B cell (primary cell): ENCODE data around the gene DCDC2B. TPM values are rescaled to one million over a fixed set of nuclear protein-coding genes. Genes with fewer than 3 reads are reported as not detected.

ENCODE experiments used
- ATAC-seq: fragments of 200-7000 bp; cut with Tn5 transposase; one replicate; pipeline ENCODE4 v1.10.0; 2021; ENCODE audit warnings: low read depth, mild to moderate bottlenecking, moderate number of reproducible peaks, moderate library complexity
- CTCF ChIA-PET: fragments of 350-600 bp; sonication (Branson Sonifier 250); formaldehyde crosslinking; loops from one replicate; lab custom pipeline; 2021; ENCODE audit warnings: antibody characterized with exemption, inconsistent platforms; lab: Charles Lee
- POLR2A ChIA-PET: fragments of 350-600 bp; sonication (Branson Sonifier 250); formaldehyde crosslinking; loops from one replicate; lab custom pipeline; 2021; ENCODE audit warnings: antibody characterized with exemption; lab: Charles Lee
- DNase-seq: peaks from one replicate; pipeline ENCODE4 v3.0.0; 2013
- H2AFZ ChIP-seq: 2 replicates; pipeline ENCODE4 v1.6.1; 2012; ENCODE audit warnings: mild to moderate bottlenecking, low read depth, low read length; ENCODE audit not compliant: insufficient read depth, poor library complexity, severe bottlenecking
- H3K27ac ChIP-seq, 2 donors: 1 replicate in 1 of 2; 2 replicates in 1 of 2; pipeline ENCODE4 v1.5.1; 2012 to 2013; ENCODE audit warnings: low read length in 2 of 2, mild to moderate bottlenecking in 2 of 2, moderate library complexity in 1 of 2
- H3K27me3 ChIP-seq, 4 experiments: fragments of 200-600 bp in 1 of 4; sonication (generic) in 1 of 4; replicated peaks in 1 of 4; 1 replicate in 2 of 4; 2 replicates in 2 of 4; pipeline versions ENCODE4 v1.6.1 to v1.7.0; 2013 to 2016; ENCODE audit warnings: low read length in 3 of 4, mild to moderate bottlenecking in 2 of 4, mixed read lengths in 1 of 4, moderate library complexity in 1 of 4; ENCODE audit not compliant: insufficient read depth in 4 of 4, control insufficient read depth in 3 of 4; ENCODE audit errors: control extremely low read depth in 1 of 4
- H3K36me3 ChIP-seq, 2 experiments: replicated peaks in 1 of 2; 1 replicate in 1 of 2; 2 replicates in 1 of 2; pipeline versions ENCODE4 v1.6.1 to v1.7.1; 2013; ENCODE audit warnings: low read length in 1 of 2; ENCODE audit not compliant: insufficient read depth in 2 of 2, control insufficient read depth in 1 of 2; ENCODE audit errors: control extremely low read depth in 1 of 2, extremely low read depth in 1 of 2
- H3K4me1 ChIP-seq, 2 donors: fragments of 200-600 bp in 1 of 2; sonication (generic) in 1 of 2; 1 replicate in 1 of 2; 2 replicates in 1 of 2; pipeline versions ENCODE4 v1.5.1 to v1.6.1; 2013 to 2017; ENCODE audit warnings: low read length in 2 of 2; ENCODE audit not compliant: control insufficient read depth in 2 of 2, insufficient read depth in 2 of 2
- H3K4me2 ChIP-seq: replicated peaks from 2 replicates; pipeline ENCODE3; 2012; ENCODE audit warnings: mild to moderate bottlenecking, low read depth, low read length; ENCODE audit not compliant: poor library complexity, severe bottlenecking
- H3K4me3 ChIP-seq, 5 experiments: fragments of 200-600 bp in 1 of 5; sonication (generic) in 1 of 5; 1 replicate in 3 of 5; 2 replicates in 2 of 5; pipeline versions ENCODE4 v1.5.1 to v1.7.0; 2011 to 2016; ENCODE audit warnings: low read length in 4 of 5, mild to moderate bottlenecking in 4 of 5, low read depth in 2 of 5, control low read depth in 1 of 5, moderate library complexity in 1 of 5; ENCODE audit not compliant: insufficient read depth in 1 of 5; ENCODE audit errors: control extremely low read depth in 1 of 5, extremely low read depth in 1 of 5
- H3K79me2 ChIP-seq: fragments of 200-600 bp; sonication (generic); one replicate; pipeline ENCODE4 v1.6.0; 2016; ENCODE audit warnings: low read length; ENCODE audit not compliant: control insufficient read depth, insufficient read depth
- H3K9ac ChIP-seq: fragments of 200-600 bp; sonication (generic); 2 replicates; pipeline ENCODE4 v1.6.1; 2017; ENCODE audit warnings: mild to moderate bottlenecking, low read length, moderate library complexity
- H3K9me3 ChIP-seq, 3 donors: one replicate each; pipeline versions ENCODE4 v1.6.1 to v1.7.1; 2013; ENCODE audit warnings: low read length in 2 of 3; ENCODE audit not compliant: control insufficient read depth in 2 of 3, insufficient read depth in 1 of 3; ENCODE audit errors: control extremely low read depth in 1 of 3
- H4K20me1 ChIP-seq: 2 replicates; pipeline ENCODE4 v1.6.0; 2012; ENCODE audit warnings: mild to moderate bottlenecking, low read length; ENCODE audit not compliant: insufficient read depth, control insufficient read depth, poor library complexity, severe bottlenecking
- H3K27ac Mint-ChIP-seq: one replicate; pipeline ENCODE4 v1.8.0; 2021; ENCODE audit warnings: mixed read lengths
- H3K27me3 Mint-ChIP-seq: one replicate; pipeline ENCODE4 v1.8.0; 2021; ENCODE audit warnings: mixed read lengths
- H3K4me1 Mint-ChIP-seq: one replicate; pipeline ENCODE4 v1.8.0; 2021; ENCODE audit warnings: mixed read lengths
- H3K4me3 Mint-ChIP-seq: one replicate; pipeline ENCODE4 v1.8.0; 2021; ENCODE audit warnings: mixed read lengths
- H3K9me3 Mint-ChIP-seq: one replicate; pipeline ENCODE4 v1.8.0; 2022; ENCODE audit warnings: mixed read lengths; ENCODE audit not compliant: insufficient read depth
- CTCF ChIP-seq: fragments of 200-600 bp; IDR thresholded peaks from one replicate; pipeline ENCODE4 v1.8.0; 2022; ENCODE audit warnings: antibody characterized with exemption, mild to moderate bottlenecking
- EZH2 ChIP-seq: IDR thresholded peaks from 2 replicates; pipeline ENCODE4 v1.6.1; 2012; ENCODE audit warnings: borderline replicate concordance, low read depth, mild to moderate bottlenecking, moderate library complexity, low read length; ENCODE audit not compliant: insufficient read depth, poor library complexity, severe bottlenecking
- WGBS: methylation state at CpG from one replicate; pipeline ENCODE4 v1.1.5; 2013; ENCODE audit warnings: missing lambda C conversion rate; ENCODE audit not compliant: insufficient coverage; 5-methylcytosine and 5-hydroxymethylcytosine counted together
- intact Hi-C: fragments of 100-400 bp; cut with micrococcal nuclease; formaldehyde crosslinking; loops from one replicate; pipeline ENCODE4 v1.10.0; 2022
- polyA plus RNA-seq: library from polyadenylated mRNA; depleted of rRNA; stranded (reverse); fragments of >200 nt; gene quantifications from 2 replicates; pipeline ENCODE4 v1.2.3, GENCODE V29; 2012
- total RNA-seq, 2 donors: library from RNA; stranded (reverse); fragments of 120-200 nt in 1 of 2; gene quantifications; 1 replicate in 1 of 2; 2 replicates in 1 of 2; pipeline versions ENCODE4 v1.2.3 to v1.2.4, GENCODE V29; 2013 to 2022

Gene DCDC2B
- total and polyA plus RNA-seq, 2 donors (not counting 1 experiment from before 2014, with no cell fraction given) = not detected

GRCh38 chr1:32246888-32247273 lies 38.0 kb downstream of the DCDC2B start, which contains the start of gene FAM167B:
FAM167B (plus strand) TSS chr1:32247222; CDS start chr1:32247422, 200 bp downstream.
- Histone ChIP-seq H3K27me3 (no peaks in the 10 kb centered on the region), H3K4me1 (peaks cover 65 to 70% of the 10 kb centered on the region in 2 donors), H3K27ac (peak within 1 kb of the TSS; percentile 32 to 94), H3K36me3 (no peaks in the 10 kb centered on the region), H3K4me3 (peak within 1 kb of the TSS in 1 of 5 experiments; percentile 56), H3K9ac (peak within 1 kb of the TSS; percentile 40), H3K4me2 (peak within 1 kb of the TSS; percentile 82), H4K20me1 (no peaks in the 10 kb centered on the region), H2AFZ (peak within 1 kb of the TSS; percentile 85), H3K79me2 (peaks cover 2% of the 10 kb centered on the region), H3K9me3 (no peaks in the 10 kb centered on the region)
- intact Hi-C loops = no loop called here
- TF ChIP-seq EZH2 (no peak), CTCF (no peak)
- Mint-ChIP-seq H3K27ac (peak within 1 kb of the TSS; percentile 84), H3K4me1 (peaks cover 60% of the 10 kb centered on the region), H3K4me3 (peak within 1 kb of the TSS; percentile 68), H3K9me3 (no peaks in the 10 kb centered on the region), H3K27me3 (no peaks in the 10 kb centered on the region)
- ChIA-PET CTCF (interaction anchor here (0.9 to 6.3 kb wide), 10 partner anchors 9 to 154 kb away, joined by 3 to 84 read pairs (median 35); partner anchors contain the start of gene HDAC1), POLR2A (interaction anchor here (0.6 to 4.7 kb wide), 2 partner anchors 90 to 459 kb away, joined by 3 to 19 read pairs; partner anchors contain the start of gene MARCKSL1)
- ATAC-seq (no peak), DNase-seq (no peak)
- 100% methylated on average over 2 of the region's 3 CpGs for WGBS

GRCh38 chr1:32247452-32247851 lies 38.6 kb downstream of the DCDC2B start:
- H2AFZ ChIP-seq = no peak overlapping the region
- peak overlapping the region; percentile 68 for H3K4me3 Mint-ChIP-seq

More at GRCh38 chr1:32247452-32247851, 38.6 kb downstream of the DCDC2B start:
- H3K27me3 Mint-ChIP-seq = no peaks in the 10 kb centered on the region
- Histone ChIP-seq H3K79me2 (peaks cover 7% of the 10 kb centered on the region), H3K4me1 (peaks cover 67 to 70% of the 10 kb centered on the region in 2 donors), H3K4me3 (no peak overlapping the region), H3K27me3 (no peaks in the 10 kb centered on the region), H3K9ac (no peak overlapping the region), H3K4me2 (peak overlapping the region; percentile 82), H3K27ac (no peak overlapping the region), H3K9me3 (no peaks in the 10 kb centered on the region), H4K20me1 (no peaks in the 10 kb centered on the region), H3K36me3 (no peaks in the 10 kb centered on the region)
- DNase-seq (no peak), ATAC-seq (no peak)
- H3K9me3 Mint-ChIP-seq = no peaks in the 10 kb centered on the region
- peaks cover 61% of the 10 kb centered on the region for H3K4me1 Mint-ChIP-seq
- WGBS = 95% methylated on average over 11 of the region's 12 CpGs
- ChIA-PET CTCF (interaction anchor here (1.1 to 6.3 kb wide), 18 partner anchors 8 to 283 kb away, joined by 3 to 84 read pairs (median 12); partner anchors contain the start of genes BSDC1, HDAC1, KPNA6 and MARCKSL1), POLR2A (interaction anchor here (1.3 to 4.7 kb wide), 2 partner anchors 37 to 89 kb away, joined by 8 to 19 read pairs; partner anchors contain the start of gene MARCKSL1)
- TF ChIP-seq CTCF (no peak), EZH2 (no peak)
- H3K27ac Mint-ChIP-seq = peak overlapping the region; percentile 84
- intact Hi-C loops = no loop called here
